Colon (tissue), 2 donors: ENCODE data around the gene MESD.

Experiments
- FAIRE-seq: peaks from 2 replicates; lab custom pipeline; 2012; peaks lifted over from hg19 to GRCh38; lab: Jason Lieb, UNC
- donor health status: control.
- donor health status: control.

MESD gene

DNA sequence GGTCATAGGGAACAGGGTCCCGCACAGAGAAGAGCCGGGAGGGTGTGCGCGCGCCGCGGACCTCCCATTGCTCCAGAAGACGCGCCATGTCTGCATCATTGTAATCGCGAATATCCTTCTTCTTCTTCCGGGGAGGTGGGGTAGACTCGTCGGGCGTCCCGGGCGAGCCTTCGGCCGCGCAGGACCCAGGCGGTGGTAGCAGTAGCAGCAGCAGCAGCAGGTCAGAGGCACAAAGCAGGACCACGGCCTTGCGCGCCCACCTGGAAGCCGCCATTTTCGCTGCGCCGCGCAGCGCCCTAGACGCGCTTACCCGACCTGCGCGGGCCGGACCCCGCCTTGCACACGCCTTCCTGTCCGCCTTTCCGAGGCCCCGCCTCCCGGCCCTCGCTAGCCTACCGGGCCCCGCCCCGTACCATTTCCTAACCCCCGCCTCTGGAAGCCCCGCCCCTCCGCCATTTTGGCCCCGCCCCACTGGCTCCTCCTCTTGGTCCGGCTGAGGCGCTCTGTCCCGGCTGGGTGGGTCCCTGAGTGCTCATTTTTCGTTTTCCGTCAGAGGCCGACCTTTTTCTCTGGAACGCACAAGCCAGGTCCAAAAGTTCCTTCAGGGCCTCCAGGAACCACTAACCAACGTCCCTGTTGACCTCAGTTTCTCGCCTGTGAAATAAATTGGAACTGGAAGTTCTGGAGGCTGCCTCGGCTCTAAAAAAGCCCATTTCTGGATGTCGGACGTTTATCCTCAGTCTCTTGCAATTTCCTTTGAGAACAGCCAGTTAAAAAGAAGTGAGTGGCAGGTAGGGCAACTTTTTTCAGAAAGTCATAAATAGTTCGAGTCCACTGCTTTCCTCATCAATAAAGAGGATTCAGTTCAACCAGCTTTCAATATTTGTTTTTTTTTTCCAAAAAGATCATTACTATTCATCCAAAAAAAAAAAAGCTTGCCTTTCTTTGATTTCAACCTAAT, at the start of gene MESD:
TSS of gene MESD (minus strand) at position 302 of the 961 bp plus-strand sequence. CDS start at position 274, 28 bp downstream.
- no peak for FAIRE-seq

DNA sequence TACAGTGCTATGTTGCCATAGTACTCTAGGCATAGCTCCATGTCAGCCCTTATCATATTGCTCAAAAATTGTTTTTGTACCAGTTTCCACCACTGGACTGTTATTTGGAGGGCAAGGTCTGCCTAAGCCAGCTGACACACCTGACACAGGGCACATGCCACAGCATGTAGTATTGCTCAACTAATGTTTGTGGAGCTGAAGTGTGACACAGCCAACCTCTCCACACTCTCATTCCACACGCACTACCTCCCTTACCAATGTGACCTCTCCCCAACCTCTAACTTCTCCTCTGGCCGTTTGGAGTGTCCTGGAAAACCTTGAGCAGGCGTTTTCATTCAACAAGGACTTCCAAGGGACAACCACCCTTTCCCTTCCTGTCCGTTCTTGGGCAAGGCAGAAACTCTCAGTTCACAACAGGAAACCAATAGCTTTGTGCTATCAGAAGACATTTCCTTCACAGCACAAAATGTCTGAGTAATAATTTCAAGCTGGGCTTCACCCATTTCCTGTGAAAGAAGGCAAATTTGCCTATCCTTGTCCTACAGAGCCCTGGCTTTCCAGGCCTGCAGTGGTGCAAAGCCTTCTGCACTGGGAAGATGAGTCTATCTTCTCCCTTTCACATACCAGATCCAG, 49.5 kb upstream of the MESD start:
- no peak for FAIRE-seq

DNA sequence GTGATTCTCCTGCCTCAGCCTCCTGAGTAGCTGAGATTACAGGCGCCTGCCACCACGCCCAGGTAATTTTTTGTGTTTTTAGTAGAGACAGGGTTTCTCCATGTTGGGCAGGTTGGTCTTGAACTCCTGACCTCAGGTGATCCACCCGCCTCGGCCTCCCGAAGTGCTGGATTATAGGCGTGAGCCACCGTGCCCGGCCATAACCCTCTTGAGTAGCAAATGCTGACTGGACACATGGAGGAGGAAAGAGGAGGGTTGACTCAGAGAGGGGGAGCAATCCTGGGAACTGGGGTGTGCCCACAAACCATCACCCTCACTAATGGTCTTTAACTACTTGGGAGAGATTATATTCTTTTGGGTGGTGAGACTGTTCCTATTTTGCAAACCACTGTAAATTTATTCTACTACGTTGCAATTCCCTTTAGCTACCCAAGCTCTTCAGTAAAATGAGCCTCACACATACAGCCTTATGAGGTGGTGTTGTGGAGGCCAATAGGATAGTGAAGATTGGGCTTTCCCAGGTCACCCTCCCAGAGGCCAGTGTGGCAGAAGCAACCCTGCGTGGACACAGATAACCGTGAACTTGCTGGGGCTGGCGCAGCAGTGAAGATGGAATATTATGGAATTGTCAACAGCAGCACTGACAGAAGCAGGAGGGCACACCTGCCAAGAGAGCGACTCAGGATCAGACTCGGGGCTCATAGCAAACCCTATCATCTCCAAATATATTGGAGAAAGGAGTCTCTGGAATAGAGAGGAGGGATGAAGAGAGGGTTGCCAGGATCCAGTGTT, 48.5 kb upstream of the MESD start:
- FAIRE-seq, result no peak

DNA sequence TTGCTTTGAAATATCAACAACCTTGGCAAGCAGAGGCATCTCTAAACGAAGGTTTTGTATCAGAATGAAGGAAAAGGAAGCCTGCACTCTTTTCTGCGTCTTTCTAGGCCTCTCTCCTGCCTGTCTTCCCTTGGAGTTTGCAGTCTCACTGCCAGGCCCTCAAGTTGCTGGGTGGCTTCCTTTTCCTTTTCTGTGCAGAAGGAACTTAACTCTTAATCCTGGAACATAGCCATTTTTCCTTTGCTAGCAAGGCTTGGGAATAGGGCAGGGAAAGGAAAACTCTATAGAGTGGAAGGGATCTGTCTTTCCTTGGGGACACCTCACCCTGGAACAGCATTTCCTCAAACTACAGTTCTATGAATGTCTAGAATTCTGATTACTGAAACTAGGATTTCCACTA, 43.9 kb upstream of the MESD start:
- FAIRE-seq, result no peak

DNA sequence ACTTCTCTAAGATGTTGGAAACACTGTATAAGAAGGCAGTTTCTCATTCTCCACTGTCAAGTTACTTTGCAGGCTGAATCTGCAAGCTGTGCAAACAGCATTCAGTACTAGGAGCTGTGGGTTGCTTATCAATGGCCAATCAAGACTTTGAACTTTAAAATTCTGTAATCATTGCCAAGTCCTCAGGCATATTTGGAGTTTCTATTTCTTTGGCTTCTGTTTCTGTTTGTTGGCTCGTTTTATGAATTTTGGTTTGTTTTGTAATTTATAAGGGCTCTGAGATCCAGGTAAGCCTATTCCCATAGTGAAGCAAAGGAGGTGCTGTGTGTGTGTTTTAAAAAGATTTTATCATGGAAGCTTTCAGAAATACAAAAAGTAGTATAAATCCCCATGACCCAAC, 43.2 kb upstream of the MESD start:
- no peak for FAIRE-seq

DNA sequence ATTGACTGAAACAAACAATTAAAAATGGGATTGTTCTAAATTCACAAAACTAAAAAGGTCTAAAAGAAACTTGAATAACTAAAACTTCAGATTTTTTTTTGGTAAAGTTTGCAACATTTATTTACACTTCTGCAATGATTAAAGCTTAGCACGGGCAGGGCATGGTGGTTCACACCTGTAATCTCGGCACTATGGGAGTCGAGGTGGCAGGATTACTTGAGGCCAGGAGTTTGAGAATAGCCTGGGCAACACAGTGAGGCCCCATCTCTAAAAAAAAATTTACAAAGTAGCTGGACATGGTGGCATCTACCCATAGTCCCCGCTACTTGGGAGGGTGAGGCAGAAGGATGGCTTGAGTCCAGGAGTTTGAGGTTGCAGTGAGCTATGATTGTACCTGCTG, 42.7 kb upstream of the MESD start:
- FAIRE-seq, result no peak

DNA sequence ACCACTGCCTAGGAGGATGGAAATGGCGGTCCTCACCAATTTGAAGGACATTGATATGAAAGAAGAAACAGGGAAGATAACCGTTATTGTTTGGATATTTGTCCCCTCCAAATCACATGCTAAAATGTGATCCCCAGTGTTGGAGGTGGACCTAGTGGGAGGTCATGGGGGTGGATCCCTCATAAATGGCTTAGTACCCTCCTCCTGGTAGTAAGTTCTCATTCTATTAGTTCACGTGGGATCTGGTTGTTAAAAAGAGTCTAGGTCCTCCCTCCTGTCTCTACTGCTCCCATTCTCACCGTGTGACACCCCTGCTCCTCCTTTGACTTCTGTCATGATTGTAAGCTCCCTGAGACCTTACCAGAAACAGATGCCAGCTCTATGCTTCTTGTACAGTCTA, 41.6 kb upstream of the MESD start:
- FAIRE-seq, result no peak

DNA sequence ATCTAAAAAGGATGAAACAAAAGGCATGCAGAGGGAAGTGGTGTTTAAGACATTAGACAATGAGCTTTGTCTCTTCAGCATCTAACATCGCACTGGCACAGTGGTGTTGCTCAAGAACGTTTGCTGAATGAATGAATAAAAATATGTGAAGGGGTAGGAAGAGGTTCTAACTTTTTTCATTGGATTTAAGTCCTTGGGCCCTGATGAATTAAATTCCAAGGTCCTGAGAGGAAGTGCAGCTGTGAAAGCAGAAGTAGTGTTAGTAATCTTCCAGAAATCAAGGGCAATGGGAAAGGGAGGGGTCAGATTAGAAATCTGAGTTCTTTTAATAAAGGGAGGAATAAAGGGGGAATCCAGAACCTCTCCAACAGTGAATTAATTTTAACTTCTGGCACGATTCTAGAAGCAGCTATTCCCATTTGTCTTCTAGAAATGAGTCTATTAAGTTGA, 40.7 kb upstream of the MESD start:
- no peak for FAIRE-seq

DNA sequence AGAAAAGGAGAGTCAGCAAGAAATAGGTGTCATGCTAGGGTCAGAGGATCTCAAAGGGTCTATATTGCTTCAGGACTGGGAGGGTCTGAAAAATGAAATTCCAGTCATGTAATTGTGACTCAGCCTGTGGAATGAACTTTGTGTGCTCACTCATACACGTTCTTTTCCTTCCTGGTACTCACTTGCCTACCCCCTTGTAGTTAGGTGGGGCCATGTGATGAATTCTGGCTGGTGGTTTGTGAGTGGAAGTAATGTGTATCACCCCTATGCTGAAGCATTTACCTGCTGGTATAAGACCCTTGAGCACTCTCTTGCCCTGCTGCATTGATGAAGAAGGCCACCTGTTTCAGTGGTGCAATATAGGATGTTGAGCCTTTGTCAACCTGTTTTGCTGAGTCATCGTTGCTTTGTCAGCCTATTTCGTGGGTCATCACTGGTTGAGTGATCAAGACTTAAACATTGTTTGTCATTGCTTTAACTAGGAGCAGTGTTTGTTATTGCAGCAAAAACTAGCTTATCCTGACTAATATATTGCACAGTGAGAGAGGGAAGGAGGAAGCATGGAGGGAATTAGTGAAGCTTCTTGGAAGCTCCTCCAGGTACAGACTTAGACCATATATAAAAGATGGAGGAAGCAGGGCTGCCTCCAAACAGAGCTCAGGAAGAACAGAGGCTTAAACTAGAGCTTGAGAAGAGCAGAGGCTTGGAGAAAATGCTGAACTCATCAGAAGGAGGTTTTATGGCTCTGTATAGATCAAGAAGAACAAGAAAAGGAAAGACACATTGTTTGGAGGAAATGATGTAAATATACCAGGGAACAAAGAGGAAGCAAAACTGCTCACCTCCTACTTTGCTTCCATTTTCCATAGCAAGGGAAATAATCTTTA, 40.0 kb upstream of the MESD start:
- FAIRE-seq, result no peak

DNA sequence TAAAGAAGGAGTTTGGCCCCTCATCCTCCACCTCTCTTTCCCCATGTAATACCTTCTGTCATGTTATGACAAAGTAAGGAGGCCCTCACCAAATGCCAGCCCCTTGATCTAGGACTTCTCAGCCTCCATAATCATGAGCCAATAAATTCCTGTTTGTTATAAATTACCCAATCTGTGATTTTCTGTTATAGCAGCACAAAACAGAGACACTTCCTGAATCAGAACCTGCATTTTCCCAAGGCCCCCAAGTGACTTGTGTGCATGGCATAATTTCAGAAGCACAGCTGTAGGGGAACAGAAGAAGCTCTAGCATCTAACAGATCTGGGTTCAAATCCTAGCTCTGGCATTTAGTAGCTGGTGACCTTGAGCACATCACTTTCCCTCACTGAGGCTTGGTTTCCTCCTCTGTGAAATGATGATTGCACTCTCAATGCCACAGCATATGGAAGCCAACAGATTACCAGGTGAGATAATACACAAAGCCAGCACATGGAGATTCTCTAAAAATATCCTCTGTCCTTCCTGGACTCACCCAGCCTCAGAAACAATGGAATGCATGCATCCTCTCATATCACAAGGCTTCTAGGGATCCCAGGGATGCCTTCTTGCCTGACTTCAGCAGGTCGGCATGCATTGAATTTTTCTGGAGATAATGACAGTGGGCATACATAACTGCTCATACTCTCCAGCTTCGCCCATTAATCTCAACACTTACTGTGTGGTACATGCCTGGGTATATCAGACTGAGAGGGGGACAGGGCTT, 37.4 kb upstream of the MESD start:
- no peak for FAIRE-seq

DNA sequence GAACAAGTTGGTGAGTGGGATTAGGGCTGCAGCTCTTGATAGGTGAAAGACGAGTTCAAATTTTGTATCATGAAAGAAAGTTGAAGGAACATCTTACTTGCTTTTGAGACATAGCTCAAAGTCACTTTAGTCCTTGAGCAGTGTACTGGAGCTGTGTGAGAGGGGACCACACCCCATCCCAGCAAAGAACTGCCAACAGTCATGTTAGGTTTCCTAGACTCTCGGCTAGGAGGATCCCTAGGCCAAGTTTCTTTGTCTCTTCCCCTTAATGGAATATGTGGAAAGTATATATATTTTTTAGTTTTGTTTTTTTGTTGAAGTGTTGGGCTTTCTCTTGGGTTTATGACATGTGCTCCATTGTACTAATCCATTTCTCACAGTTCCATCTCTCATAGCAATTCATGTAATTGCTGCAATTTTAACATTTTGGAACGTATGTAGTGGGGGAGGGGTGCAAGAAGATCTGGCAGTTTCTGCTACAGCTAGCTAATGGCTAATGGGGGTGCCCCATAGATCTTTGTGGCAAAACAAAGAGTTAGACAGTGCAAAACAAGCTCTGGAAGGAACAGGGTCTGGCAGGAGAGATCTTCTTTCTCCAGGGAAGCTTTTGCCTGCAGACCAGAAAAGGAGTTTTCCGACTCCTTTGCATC, 36.2 kb upstream of the MESD start:
- no peak for FAIRE-seq

DNA sequence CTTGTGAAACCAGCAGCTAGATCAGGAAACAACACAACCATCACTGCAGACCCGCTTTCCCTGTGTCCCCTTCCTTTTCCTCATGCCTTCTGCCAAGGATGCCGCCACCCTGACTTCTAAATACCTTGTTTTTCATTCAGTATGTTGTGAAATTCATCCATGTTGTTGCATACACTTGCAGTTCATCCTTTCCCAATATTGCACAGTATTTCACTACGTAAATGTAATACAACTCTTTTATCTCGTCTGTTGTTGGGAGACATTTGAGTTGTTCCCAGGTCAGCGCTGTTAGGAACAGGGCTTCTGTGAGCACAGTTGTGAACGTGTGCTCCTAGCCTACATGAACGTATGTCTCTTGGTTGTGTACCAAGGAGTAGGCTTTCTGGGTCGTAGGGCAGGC, 35.3 kb upstream of the MESD start:
- FAIRE-seq, result no peak

DNA sequence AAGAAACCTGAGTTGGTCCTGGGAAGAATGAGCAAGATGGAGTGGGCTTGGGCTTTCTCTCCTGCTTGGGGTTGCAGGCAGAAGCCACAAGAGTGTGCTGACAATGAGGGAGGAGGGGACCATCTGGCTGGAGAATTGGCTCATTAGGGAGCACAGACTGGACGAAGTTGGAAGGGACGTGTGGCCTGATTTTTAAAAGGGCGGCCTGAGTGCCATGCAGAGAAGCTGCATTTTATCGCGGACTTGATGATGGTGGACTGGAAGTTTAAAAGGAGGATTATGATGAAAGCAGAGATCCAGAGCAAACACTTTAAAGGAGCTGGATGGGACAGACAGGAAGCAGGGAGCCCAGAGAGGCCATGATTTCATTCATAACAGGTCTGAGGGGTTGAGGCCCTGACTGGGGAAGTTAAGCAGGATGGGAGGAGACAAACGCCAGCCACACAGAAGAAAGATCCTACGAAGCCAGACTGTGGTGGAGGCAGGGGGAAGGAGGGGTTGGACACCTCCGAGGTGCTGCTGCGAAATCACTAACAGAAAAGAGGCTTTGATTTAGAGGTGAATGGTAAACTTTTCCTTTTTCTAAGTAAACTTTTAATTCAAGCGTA, 34.8 kb upstream of the MESD start:
- FAIRE-seq, result no peak

DNA sequence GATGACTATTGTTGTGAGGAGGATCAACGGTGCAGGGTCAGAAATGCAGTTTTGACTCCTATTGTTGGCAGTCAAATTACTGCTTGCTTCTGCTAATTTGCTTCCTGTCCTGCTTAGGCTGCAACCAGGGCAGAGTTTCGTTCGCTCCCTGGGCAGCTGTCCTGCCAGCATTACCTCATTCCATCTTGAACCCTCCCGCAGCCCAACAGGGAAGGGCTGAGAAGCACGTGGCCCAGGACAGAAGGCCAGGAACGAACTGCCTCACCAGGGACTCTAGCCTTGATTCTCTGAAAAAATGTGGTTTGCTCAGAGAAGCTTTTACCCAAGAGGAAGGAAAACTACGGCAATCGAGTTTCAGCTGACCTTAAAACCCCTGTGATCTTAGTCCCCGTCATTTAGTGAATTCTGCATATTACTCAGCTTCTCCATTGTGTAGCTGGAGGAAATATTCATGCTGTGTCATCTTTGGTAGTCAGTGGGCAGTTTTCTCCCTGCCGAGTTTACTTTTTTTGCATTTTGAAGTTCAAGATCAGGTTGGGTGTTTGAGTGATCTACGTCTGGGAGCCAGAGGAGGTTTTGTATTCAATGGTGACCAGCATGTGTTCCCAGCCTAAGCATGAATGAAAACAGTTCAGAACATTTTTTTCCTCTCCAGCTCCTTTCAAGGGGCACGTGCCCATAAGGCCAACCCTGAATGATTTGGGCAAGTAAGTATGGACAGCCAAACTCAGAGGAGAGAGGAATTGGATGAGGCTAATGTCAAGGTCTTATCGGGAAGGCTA, 34.1 kb upstream of the MESD start:
- no peak for FAIRE-seq

DNA sequence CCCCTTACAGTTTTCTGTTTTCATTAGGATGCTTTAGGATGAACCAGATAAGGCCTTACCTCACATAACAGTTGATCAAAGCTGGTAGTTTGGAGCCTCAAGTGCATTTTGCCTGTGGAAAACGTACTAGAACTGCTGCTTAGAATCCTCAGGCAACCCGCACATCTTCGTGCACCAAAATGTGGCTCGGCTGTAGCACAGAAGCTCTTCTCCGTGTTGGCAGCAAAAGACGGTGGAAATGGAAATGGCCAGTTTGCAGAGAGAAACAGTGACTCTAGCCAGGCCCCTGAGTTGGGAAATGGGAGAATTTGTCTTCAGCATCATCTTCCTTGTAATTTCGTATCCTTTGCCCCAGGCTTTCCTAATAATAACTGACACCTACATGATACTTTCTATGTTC, 31.7 kb upstream of the MESD start:
- no peak for FAIRE-seq

DNA sequence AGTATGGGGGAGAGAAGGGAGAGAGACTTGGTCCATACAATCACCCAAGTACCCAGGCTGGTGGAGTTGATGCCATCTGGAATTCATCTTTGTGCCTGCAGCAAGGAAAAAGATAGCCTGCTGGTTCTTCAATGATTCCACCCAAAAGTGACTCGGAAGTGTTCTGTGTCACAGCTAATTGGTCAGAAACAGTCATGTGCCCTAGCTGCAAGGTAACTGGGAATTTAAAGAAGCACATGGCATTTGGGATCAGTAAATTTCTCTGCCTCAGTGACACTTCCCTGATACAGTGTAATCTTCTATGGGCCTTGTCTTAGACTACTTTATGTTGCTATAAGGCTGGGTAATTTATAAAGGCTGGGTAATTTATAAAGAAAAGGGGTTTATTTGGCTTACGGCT, 28.6 kb upstream of the MESD start:
- FAIRE-seq, result no peak

DNA sequence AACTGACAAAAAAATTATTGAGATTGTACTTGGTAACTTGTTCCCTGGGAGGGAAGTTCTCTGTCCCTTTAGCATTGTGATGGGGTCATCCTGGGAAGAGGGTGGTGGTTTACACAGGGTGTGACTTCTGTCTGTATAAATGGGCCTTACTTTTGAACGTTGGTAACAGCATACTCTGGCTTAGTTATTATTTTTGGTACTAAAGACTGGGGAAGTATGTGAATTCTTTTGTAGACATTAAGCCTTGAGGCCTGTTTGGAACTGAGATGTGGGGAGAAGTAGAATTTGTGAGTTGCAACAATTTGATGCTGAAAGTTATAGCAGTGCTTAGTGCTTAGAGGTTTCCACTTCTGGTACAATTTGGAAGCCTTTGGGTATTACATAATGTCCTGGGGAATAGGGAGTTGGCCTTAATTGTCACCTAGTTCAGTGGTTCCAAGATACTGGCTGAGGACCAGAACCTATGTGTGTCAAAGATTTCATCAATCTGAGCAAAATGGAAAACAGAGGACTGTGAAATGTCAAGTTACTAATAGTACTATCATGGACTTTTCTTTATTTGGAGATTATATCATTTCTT, 27.0 kb upstream of the MESD start:
- FAIRE-seq, result no peak

DNA sequence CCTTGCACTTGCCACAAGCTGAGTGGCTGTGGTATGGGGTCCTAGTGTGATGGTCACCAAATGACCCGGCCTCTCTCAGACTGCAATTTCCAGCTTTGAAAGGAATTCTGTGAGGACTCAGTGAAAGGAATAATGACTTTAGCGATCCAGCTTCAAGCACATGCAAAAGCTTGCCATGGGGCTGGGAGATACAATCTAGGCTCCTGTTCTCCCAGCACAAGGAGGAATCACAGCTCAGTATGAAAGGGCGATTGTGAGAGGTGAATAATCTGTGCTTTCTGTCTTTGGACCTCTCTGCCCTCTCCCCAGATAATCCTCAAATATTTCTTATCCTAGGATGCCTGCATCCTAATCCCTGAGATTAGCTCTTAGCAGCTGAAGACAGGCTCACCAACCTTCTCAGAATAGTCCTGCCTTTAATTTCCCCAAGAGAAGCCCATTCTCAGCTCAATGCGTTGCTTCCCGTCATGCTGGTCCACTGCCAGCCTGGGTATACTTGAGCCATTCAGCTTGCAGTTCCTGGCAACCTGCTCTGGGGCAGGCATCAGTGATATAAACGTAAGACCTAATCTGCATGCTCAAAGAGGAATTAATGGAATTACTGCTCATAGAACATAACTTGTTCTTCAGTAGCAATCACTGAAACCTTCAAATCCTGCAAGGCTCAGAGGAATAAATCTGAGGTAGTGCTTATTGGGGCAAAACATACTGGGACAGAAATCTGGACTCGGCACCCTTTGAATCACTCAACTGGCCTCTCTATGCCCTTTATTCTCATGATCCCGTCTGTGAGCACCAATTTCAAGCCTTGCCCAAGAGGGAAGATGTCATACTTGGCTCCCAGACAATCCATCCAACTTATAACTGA, 26.2 kb upstream of the MESD start:
- FAIRE-seq, result no peak
